Measurements from ENCODE around the gene NUDT3. TPM values are rescaled to one million over a fixed set of nuclear protein-coding genes. Genes with fewer than 3 reads are reported as not detected.

Gene NUDT3
- total RNA-seq: 10 to 100 TPM; 29.8 to 31.7 TPM
- polyA plus RNA-seq: 10 to 100 TPM in 1 of 3 donors, 1 to 10 TPM in 2; 7.4 to 10.8 (median 9.3) TPM
- 41.3 to 76.7 (median 67.3) reads per million in 6 experiments for total RNA-seq

DNA sequence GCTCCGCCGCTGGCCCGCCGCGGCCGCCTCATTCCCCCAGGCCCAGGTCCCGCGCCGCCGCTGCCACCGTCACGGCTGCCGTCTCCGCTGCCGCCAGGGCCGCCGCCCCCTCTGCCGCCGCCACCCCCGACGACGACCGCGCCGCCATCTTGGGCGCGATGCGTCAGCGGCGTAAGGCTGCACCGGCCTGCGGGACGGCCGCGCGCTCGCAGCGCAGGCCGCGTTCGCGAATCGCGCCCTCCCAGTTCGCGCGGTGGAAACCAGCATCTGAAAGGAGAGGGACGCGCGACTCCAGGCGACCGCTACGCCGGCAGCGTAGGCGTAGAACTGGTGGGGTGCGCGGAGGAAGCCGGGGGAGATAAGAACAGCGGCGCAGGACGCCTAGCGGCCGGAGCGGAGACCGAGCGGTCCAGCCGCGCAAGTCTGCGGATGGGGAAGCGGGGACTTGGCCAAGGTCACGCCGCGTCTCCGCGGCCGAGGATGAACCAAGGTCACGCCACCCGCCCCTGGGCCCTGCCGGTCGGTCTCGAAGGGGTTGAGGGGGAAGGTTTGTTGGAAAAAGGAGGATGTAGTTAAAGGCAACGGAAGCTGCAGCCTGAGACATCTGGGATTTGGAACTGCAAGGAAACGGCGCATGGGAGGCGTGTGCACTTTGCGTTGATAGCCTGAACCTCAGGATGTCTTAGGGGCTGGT is at the start of gene NUDT3:
Gene NUDT3 (minus strand): TSS at position 173 of the 694 bp plus-strand sequence. CDS start 307 bp downstream, outside the sequence.
- Mint-ChIP-seq H3K4me3 (peak within 1 kb of the TSS in 9 of 10 donors; percentile 52 to 100 (median 84)), H3K9me3 (no peaks in the 10 kb centered on the region), H3K27ac (peak within 1 kb of the TSS; percentile 87 to 98 (median 96)), H3K36me3 (no peaks in the 10 kb centered on the region), H3K4me1 (peaks cover 8 to 29% (median 21%) of the 10 kb centered on the region in 4 donors), H3K27me3 (no peaks in the 10 kb centered on the region)
- POLR2A ChIA-PET: interaction anchor here (0.6 to 3.5 kb wide), 12 partner anchors 17 to 209 kb away, joined by 3 to 33 read pairs (median 4); partner anchors contain the start of genes HMGA1, RPS10 and SMIM29
- ATAC-seq (peak; percentile 82 to 84), DNase-seq (peak; percentile 88 to 97 (median 94))

GRCh38 chr6:34441526-34441925 is 49.1 kb upstream of the NUDT3 start:
- Mint-ChIP-seq H3K27ac (no peak overlapping the region), H3K4me1 (peaks cover 0 to 2% (median 0%) of the 10 kb centered on the region in 4 donors), H3K4me3 (no peak overlapping the region), H3K9me3 (peaks cover 0 to 2% (median 0%) of the 10 kb centered on the region in 9 donors), H3K27me3 (peaks cover 0 to 3% (median 0%) of the 10 kb centered on the region in 5 donors), H3K36me3 (no peaks in the 10 kb centered on the region)
- no peak for DNase-seq
- ATAC-seq: no peak
- POLR2A ChIA-PET: no interaction called here

- ATAC-seq: no peak
- peaks cover 0 to 3% (median 0%) of the 10 kb centered on the region in 5 donors for H3K27me3 Mint-ChIP-seq
Observed at GRCh38 chr6:34439442-34439841, 47.0 kb upstream of the NUDT3 start.

GRCh38 chr6:34438705-34439104 is 46.2 kb upstream of the NUDT3 start:
- no peaks in the 10 kb centered on the region for H3K36me3 Mint-ChIP-seq
- H3K27me3 Mint-ChIP-seq: peaks cover 0 to 3% (median 0%) of the 10 kb centered on the region in 5 donors
- H3K27ac Mint-ChIP-seq: peak overlapping the region in 1 of 10 donors; percentile 88
- H3K4me1 Mint-ChIP-seq: peaks cover 0 to 2% (median 0%) of the 10 kb centered on the region in 4 donors
- H3K4me3 Mint-ChIP-seq: no peak overlapping the region
- POLR2A ChIA-PET: no interaction called here
- DNase-seq (no peak), ATAC-seq (no peak)
- peaks cover 0 to 2% (median 0%) of the 10 kb centered on the region in 9 donors for H3K9me3 Mint-ChIP-seq

More at GRCh38 chr6:34439442-34439841, 47.0 kb upstream of the NUDT3 start:
- Mint-ChIP-seq H3K4me1 (peaks cover 0 to 2% (median 0%) of the 10 kb centered on the region in 4 donors), H3K27ac (peak overlapping the region in 1 of 10 donors; percentile 21), H3K4me3 (no peak overlapping the region), H3K36me3 (no peaks in the 10 kb centered on the region), H3K9me3 (peaks cover 0 to 2% (median 0%) of the 10 kb centered on the region in 9 donors)
- POLR2A ChIA-PET: no interaction called here
- DNase-seq: no peak

DNA sequence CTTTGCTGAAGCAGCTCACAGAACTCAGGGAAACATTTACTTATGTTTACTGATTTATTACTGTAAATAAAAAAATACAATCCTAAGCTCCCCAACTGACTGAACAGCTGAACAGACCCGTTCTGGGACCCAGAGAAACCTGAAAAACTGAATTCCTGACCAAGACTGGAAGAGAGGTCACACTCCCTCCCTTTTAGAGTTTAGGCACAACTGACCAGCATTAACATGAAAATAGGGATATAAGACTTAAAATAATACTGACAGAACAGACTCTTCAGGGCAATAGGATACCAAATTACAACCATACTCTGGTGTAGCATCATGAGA is 45.1 kb upstream of the NUDT3 start:
- Mint-ChIP-seq H3K4me3 (no peak overlapping the region), H3K27ac (no peak overlapping the region), H3K27me3 (peaks cover 0 to 3% (median 0%) of the 10 kb centered on the region in 5 donors), H3K36me3 (no peaks in the 10 kb centered on the region), H3K4me1 (peaks cover 0 to 2% (median 0%) of the 10 kb centered on the region in 4 donors), H3K9me3 (peaks cover 0 to 2% (median 0%) of the 10 kb centered on the region in 9 donors)
- ATAC-seq: no peak
- no peak for DNase-seq
- POLR2A ChIA-PET: no interaction called here

GRCh38 chr6:34436803-34437643 is 44.6 kb upstream of the NUDT3 start:
- ATAC-seq (no peak), DNase-seq (no peak)
- Mint-ChIP-seq H3K4me3 (no peak overlapping the region), H3K36me3 (no peaks in the 10 kb centered on the region), H3K27ac (peak overlapping the region in 1 of 10 donors; percentile 29), H3K27me3 (peaks cover 0 to 3% (median 0%) of the 10 kb centered on the region in 5 donors), H3K9me3 (peaks cover 0 to 2% (median 0%) of the 10 kb centered on the region in 9 donors), H3K4me1 (peaks cover 0 to 2% (median 0%) of the 10 kb centered on the region in 4 donors)
- POLR2A ChIA-PET: interaction anchor here (1.0 kb wide), 1 partner anchor 11 kb away, joined by 3 read pairs; no protein-coding TSS in a partner anchor

GRCh38 chr6:34435916-34436315 is 43.4 kb upstream of the NUDT3 start:
- no peaks in the 10 kb centered on the region for H3K4me1 Mint-ChIP-seq
- H3K27me3 Mint-ChIP-seq: no peaks in the 10 kb centered on the region
- no peak for ATAC-seq
- no peak for DNase-seq
- H3K9me3 Mint-ChIP-seq: peaks cover 0 to 2% (median 0%) of the 10 kb centered on the region in 9 donors
- no peak overlapping the region for H3K4me3 Mint-ChIP-seq
- POLR2A ChIA-PET: interaction anchor here (0.6 to 1.0 kb wide), 4 partner anchors 8 to 372 kb away, joined by 3 to 4 read pairs (median 3); no protein-coding TSS in a partner anchor
- H3K36me3 Mint-ChIP-seq: no peaks in the 10 kb centered on the region
- H3K27ac Mint-ChIP-seq: no peak overlapping the region

GRCh38 chr6:34425498-34426410 is 33.3 kb upstream of the NUDT3 start, which contains the start of gene RPS10:
Gene RPS10, minus strand, starts transcription at chr6:34426069. Its CDS starts 848 bp downstream, at chr6:34425221.
- no peaks in the 10 kb centered on the region for H3K9me3 Mint-ChIP-seq
- peaks cover 11 to 39% (median 34%) of the 10 kb centered on the region in 4 donors for H3K4me1 Mint-ChIP-seq
- no peaks in the 10 kb centered on the region for H3K27me3 Mint-ChIP-seq
- peak within 1 kb of the TSS; percentile 93 to 99 (median 98) for H3K4me3 Mint-ChIP-seq
- H3K36me3 Mint-ChIP-seq: peaks cover 4 to 47% (median 13%) of the 10 kb centered on the region in 3 donors
- DNase-seq: peak; percentile 80 to 92 (median 89)
- ATAC-seq: peak; percentile 90 to 96
- H3K27ac Mint-ChIP-seq: peak within 1 kb of the TSS; percentile 96 to 99 (median 98)
- POLR2A ChIA-PET: interaction anchor here (0.6 to 3.5 kb wide), 14 partner anchors 11 to 835 kb away, joined by 3 to 34 read pairs (median 4); partner anchors contain the start of genes HMGA1 and NUDT3

DNA sequence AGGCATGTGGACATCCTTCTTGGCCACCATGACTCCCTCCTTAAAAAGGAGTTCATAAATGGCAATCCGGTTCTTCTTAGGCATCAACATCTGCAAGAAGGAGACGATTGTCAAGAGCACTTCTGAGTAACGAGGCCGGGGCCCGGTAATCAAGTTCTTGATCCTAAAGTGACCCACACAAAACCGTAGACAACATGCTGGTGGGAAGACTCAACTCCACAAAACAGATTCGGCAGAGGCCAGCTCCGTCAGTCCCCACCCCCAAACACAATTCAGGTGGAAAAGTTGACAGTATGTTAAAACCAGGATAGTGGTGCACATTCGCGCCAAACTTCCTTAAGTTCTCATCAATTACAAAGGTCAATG is 32.6 kb upstream of the NUDT3 start:
- POLR2A ChIA-PET: interaction anchor here (0.8 to 3.5 kb wide), 9 partner anchors 10 to 834 kb away, joined by 3 to 34 read pairs (median 6); no protein-coding TSS in a partner anchor
- ATAC-seq: no peak
- Mint-ChIP-seq H3K4me3 (peak overlapping the region; percentile 93 to 99 (median 98)), H3K36me3 (peaks cover 4 to 53% (median 13%) of the 10 kb centered on the region in 3 donors), H3K9me3 (no peaks in the 10 kb centered on the region), H3K4me1 (peaks cover 11 to 39% (median 34%) of the 10 kb centered on the region in 4 donors), H3K27me3 (no peaks in the 10 kb centered on the region), H3K27ac (peak overlapping the region; percentile 96 to 99 (median 98))
- peak in 1 of 10 donors; percentile 3 for DNase-seq

DNA sequence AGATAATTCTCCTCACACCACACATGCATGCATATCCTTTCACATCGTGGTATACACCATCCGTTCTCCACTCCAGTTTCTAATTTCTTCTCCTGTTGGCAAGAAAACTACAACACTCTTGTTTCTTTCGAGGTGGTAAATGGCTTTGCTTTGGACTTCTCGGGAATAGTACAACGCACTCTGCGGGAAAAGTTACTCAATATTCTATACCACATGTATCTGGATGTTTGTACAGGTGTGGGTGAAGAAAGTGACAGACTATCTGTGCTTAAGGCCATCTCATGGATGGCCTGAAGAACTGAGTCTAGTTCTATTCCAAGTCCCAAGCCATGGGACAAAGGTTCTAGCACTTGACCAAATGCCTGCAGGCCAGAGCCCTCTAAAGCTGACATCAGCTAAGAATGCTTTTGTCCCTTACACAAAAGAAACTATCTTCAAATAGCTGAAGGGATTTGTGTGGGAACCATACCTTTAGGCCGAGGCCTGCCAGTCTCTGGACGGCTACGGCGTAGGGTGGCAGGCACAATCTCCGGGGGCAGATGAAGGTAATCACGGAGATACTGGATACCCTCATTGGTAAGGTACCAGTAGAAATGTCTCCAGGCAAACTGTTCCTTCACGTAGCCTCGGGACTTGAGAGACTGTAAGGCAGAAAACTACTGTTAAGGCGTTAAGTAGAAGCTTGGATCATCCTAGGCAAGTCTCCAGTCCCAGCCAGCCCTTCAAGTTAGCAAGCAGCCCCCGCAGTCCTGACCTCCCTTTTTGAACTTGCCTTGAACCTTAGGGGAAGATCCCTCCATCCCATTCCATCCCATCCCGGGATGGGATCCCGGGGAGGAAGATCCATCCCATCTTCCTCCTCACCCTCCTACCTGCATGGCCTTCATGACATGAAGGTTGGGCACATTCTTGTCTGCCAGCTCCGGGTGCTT is 32.0 kb upstream of the NUDT3 start:
- Mint-ChIP-seq H3K4me3 (peak overlapping the region; percentile 93 to 99 (median 98)), H3K36me3 (peaks cover 4 to 60% (median 13%) of the 10 kb centered on the region in 3 donors), H3K9me3 (no peaks in the 10 kb centered on the region), H3K4me1 (peaks cover 11 to 42% (median 34%) of the 10 kb centered on the region in 4 donors), H3K27ac (peak overlapping the region; percentile 96 to 99 (median 98)), H3K27me3 (no peaks in the 10 kb centered on the region)
- DNase-seq (no peak), ATAC-seq (no peak)
- POLR2A ChIA-PET: interaction anchor here (0.8 to 3.5 kb wide), 8 partner anchors 9 to 235 kb away, joined by 3 to 34 read pairs (median 6); no protein-coding TSS in a partner anchor

Measured in naive thymus-derived CD8-positive, alpha-beta T cell (primary cell).